Upper lobe of left lung (tissue), 4 donors: ENCODE results near the gene MYO9A.

Experiments
- EP300 ChIP-seq, 4 donors: sonication (generic); formaldehyde crosslinking; IDR thresholded peaks; one replicate each; pipeline ENCODE4 v1.5.1; 2017; ENCODE audit warnings: antibody characterized with exemption in 4 of 4, control low read depth in 2 of 4
- POLR2AphosphoS5 ChIP-seq, 2 donors: sonication (generic); formaldehyde crosslinking; IDR thresholded peaks; one replicate each; pipeline ENCODE4 v1.5.1; 2017; ENCODE audit warnings: antibody characterized with exemption in 2 of 2
- TF ChIP-seq, protein P1 (sequence below), 6 experiments: fragments of 450-650 bp in 4 of 6; fragments of 200-600 bp in 2 of 6; sonication (generic) in 2 of 6; IDR thresholded peaks; one replicate each; pipeline ENCODE4 v1.5.1; 2016 to 2019; ENCODE audit warnings: antibody characterized with exemption in 6 of 6

GRCh38 chr15:71806452-71806931 lies 311.5 kb downstream of the MYO9A start:
- TF ChIP-seq EP300 (IDR thresholded peaks at IDR 0.05) (no peak), POLR2AphosphoS5 (IDR thresholded peaks at IDR 0.05) (no peak)
- TF ChIP-seq, protein P1, sequence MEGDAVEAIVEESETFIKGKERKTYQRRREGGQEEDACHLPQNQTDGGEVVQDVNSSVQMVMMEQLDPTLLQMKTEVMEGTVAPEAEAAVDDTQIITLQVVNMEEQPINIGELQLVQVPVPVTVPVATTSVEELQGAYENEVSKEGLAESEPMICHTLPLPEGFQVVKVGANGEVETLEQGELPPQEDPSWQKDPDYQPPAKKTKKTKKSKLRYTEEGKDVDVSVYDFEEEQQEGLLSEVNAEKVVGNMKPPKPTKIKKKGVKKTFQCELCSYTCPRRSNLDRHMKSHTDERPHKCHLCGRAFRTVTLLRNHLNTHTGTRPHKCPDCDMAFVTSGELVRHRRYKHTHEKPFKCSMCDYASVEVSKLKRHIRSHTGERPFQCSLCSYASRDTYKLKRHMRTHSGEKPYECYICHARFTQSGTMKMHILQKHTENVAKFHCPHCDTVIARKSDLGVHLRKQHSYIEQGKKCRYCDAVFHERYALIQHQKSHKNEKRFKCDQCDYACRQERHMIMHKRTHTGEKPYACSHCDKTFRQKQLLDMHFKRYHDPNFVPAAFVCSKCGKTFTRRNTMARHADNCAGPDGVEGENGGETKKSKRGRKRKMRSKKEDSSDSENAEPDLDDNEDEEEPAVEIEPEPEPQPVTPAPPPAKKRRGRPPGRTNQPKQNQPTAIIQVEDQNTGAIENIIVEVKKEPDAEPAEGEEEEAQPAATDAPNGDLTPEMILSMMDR (IDR thresholded peaks at IDR 0.05): no peak
